B cell (primary cell): ENCODE data around the gene MED25. TPM values are rescaled to one million over a fixed set of nuclear protein-coding genes. Genes with fewer than 3 reads are reported as not detected.
A peak's percentile ranks its signal among the peaks of the same experiment; 100 is the strongest.

ENCODE experiments used
- ATAC-seq: fragments of 200-7000 bp; cut with Tn5 transposase; one replicate; pipeline ENCODE4 v1.10.0; 2021; ENCODE audit warnings: low read depth, mild to moderate bottlenecking, moderate number of reproducible peaks, moderate library complexity
- CTCF ChIA-PET: fragments of 350-600 bp; sonication (Branson Sonifier 250); formaldehyde crosslinking; loops from one replicate; lab custom pipeline; 2021; ENCODE audit warnings: antibody characterized with exemption, inconsistent platforms; lab: Charles Lee
- POLR2A ChIA-PET: fragments of 350-600 bp; sonication (Branson Sonifier 250); formaldehyde crosslinking; loops from one replicate; lab custom pipeline; 2021; ENCODE audit warnings: antibody characterized with exemption; lab: Charles Lee
- DNase-seq: peaks from one replicate; pipeline ENCODE4 v3.0.0; 2013
- H2AFZ ChIP-seq: 2 replicates; pipeline ENCODE4 v1.6.1; 2012; ENCODE audit warnings: mild to moderate bottlenecking, low read depth, low read length; ENCODE audit not compliant: insufficient read depth, poor library complexity, severe bottlenecking
- H3K27ac ChIP-seq, 2 donors: 1 replicate in 1 of 2; 2 replicates in 1 of 2; pipeline ENCODE4 v1.5.1; 2012 to 2013; ENCODE audit warnings: low read length in 2 of 2, mild to moderate bottlenecking in 2 of 2, moderate library complexity in 1 of 2
- H3K27me3 ChIP-seq, 4 experiments: fragments of 200-600 bp in 1 of 4; sonication (generic) in 1 of 4; replicated peaks in 1 of 4; 1 replicate in 2 of 4; 2 replicates in 2 of 4; pipeline versions ENCODE4 v1.6.1 to v1.7.0; 2013 to 2016; ENCODE audit warnings: low read length in 3 of 4, mild to moderate bottlenecking in 2 of 4, mixed read lengths in 1 of 4, moderate library complexity in 1 of 4; ENCODE audit not compliant: insufficient read depth in 4 of 4, control insufficient read depth in 3 of 4; ENCODE audit errors: control extremely low read depth in 1 of 4
- H3K36me3 ChIP-seq, 2 experiments: replicated peaks in 1 of 2; 1 replicate in 1 of 2; 2 replicates in 1 of 2; pipeline versions ENCODE4 v1.6.1 to v1.7.1; 2013; ENCODE audit warnings: low read length in 1 of 2; ENCODE audit not compliant: insufficient read depth in 2 of 2, control insufficient read depth in 1 of 2; ENCODE audit errors: control extremely low read depth in 1 of 2, extremely low read depth in 1 of 2
- H3K4me1 ChIP-seq, 2 donors: fragments of 200-600 bp in 1 of 2; sonication (generic) in 1 of 2; 1 replicate in 1 of 2; 2 replicates in 1 of 2; pipeline versions ENCODE4 v1.5.1 to v1.6.1; 2013 to 2017; ENCODE audit warnings: low read length in 2 of 2; ENCODE audit not compliant: control insufficient read depth in 2 of 2, insufficient read depth in 2 of 2
- H3K4me2 ChIP-seq: replicated peaks from 2 replicates; pipeline ENCODE3; 2012; ENCODE audit warnings: mild to moderate bottlenecking, low read depth, low read length; ENCODE audit not compliant: poor library complexity, severe bottlenecking
- H3K4me3 ChIP-seq, 5 experiments: fragments of 200-600 bp in 1 of 5; sonication (generic) in 1 of 5; 1 replicate in 3 of 5; 2 replicates in 2 of 5; pipeline versions ENCODE4 v1.5.1 to v1.7.0; 2011 to 2016; ENCODE audit warnings: low read length in 4 of 5, mild to moderate bottlenecking in 4 of 5, low read depth in 2 of 5, control low read depth in 1 of 5, moderate library complexity in 1 of 5; ENCODE audit not compliant: insufficient read depth in 1 of 5; ENCODE audit errors: control extremely low read depth in 1 of 5, extremely low read depth in 1 of 5
- H3K79me2 ChIP-seq: fragments of 200-600 bp; sonication (generic); one replicate; pipeline ENCODE4 v1.6.0; 2016; ENCODE audit warnings: low read length; ENCODE audit not compliant: control insufficient read depth, insufficient read depth
- H3K9ac ChIP-seq: fragments of 200-600 bp; sonication (generic); 2 replicates; pipeline ENCODE4 v1.6.1; 2017; ENCODE audit warnings: mild to moderate bottlenecking, low read length, moderate library complexity
- H3K9me3 ChIP-seq, 3 donors: one replicate each; pipeline versions ENCODE4 v1.6.1 to v1.7.1; 2013; ENCODE audit warnings: low read length in 2 of 3; ENCODE audit not compliant: control insufficient read depth in 2 of 3, insufficient read depth in 1 of 3; ENCODE audit errors: control extremely low read depth in 1 of 3
- H4K20me1 ChIP-seq: 2 replicates; pipeline ENCODE4 v1.6.0; 2012; ENCODE audit warnings: mild to moderate bottlenecking, low read length; ENCODE audit not compliant: insufficient read depth, control insufficient read depth, poor library complexity, severe bottlenecking
- H3K27ac Mint-ChIP-seq: one replicate; pipeline ENCODE4 v1.8.0; 2021; ENCODE audit warnings: mixed read lengths
- H3K27me3 Mint-ChIP-seq: one replicate; pipeline ENCODE4 v1.8.0; 2021; ENCODE audit warnings: mixed read lengths
- H3K4me1 Mint-ChIP-seq: one replicate; pipeline ENCODE4 v1.8.0; 2021; ENCODE audit warnings: mixed read lengths
- H3K4me3 Mint-ChIP-seq: one replicate; pipeline ENCODE4 v1.8.0; 2021; ENCODE audit warnings: mixed read lengths
- H3K9me3 Mint-ChIP-seq: one replicate; pipeline ENCODE4 v1.8.0; 2022; ENCODE audit warnings: mixed read lengths; ENCODE audit not compliant: insufficient read depth
- EZH2 ChIP-seq: IDR thresholded peaks from 2 replicates; pipeline ENCODE4 v1.6.1; 2012; ENCODE audit warnings: borderline replicate concordance, low read depth, mild to moderate bottlenecking, moderate library complexity, low read length; ENCODE audit not compliant: insufficient read depth, poor library complexity, severe bottlenecking
- WGBS: methylation state at CpG from one replicate; pipeline ENCODE4 v1.1.5; 2013; ENCODE audit warnings: missing lambda C conversion rate; ENCODE audit not compliant: insufficient coverage; 5-methylcytosine and 5-hydroxymethylcytosine counted together
- intact Hi-C: fragments of 100-400 bp; cut with micrococcal nuclease; formaldehyde crosslinking; loops from one replicate; pipeline ENCODE4 v1.10.0; 2022
- polyA plus RNA-seq: library from polyadenylated mRNA; depleted of rRNA; stranded (reverse); fragments of >200 nt; gene quantifications from 2 replicates; pipeline ENCODE4 v1.2.3, GENCODE V29; 2012
- total RNA-seq, 2 donors: library from RNA; stranded (reverse); fragments of 120-200 nt in 1 of 2; gene quantifications; 1 replicate in 1 of 2; 2 replicates in 1 of 2; pipeline versions ENCODE4 v1.2.3 to v1.2.4, GENCODE V29; 2013 to 2022
- TF ChIP-seq, protein P1 (sequence below): fragments of 200-600 bp; IDR thresholded peaks from one replicate; pipeline ENCODE4 v1.8.0; 2022; ENCODE audit warnings: antibody characterized with exemption, mild to moderate bottlenecking

Gene MED25
- total and polyA plus RNA-seq, 2 donors (not counting 1 experiment from before 2014, with no cell fraction given) = 93.0 to 126 TPM

DNA sequence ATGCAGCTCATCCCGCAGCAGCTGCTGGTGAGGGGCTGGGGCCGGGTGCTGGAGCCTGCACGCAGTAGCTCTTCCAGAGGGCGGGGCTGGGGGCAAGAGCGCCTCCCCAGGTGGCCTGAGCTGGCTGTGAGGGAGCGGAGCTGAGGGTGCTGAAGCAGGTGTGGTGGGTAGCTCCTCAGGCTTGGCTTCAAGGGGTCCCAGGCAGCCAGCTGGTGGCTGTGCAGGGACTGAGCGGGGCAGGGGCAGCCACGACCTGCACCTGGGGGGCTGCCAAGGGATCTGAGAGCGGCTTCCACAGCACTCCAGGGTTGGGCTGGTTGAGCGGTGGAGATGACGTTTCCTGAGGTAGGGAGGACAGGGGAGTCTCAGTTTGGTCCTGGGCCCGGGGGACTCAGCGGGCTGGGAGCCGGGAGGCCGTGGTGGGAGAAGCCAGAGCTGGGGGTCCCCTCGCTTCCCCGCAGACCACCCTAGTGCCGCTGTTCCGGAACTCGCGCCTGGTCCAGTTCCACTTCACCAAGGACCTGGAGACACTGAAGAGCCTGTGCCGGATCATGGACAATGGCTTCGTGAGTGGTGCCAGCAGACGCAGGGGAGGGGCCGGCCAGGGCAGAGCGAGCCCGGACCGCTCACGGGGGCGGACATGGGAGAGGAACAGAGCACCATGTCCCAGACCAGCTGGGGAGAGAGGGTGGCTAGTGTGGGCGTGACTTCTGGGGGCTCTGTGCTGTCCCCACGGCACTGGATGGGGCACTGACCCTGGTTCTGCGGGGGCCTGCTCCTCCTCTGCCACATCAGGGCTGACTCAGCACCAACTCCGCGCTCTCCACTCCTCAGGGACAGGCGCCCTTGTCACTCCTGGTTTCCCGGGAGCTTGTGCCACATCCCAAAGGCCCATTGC lies 40.2 kb downstream of the MED25 start:
- Histone ChIP-seq H3K4me2 (no peak overlapping the region), H3K4me1 (peaks cover 6 to 8% of the 10 kb centered on the region in 2 donors), H3K79me2 (peaks cover 17% of the 10 kb centered on the region), H3K36me3 (peaks cover 0 to 65% of the 10 kb centered on the region in 2 experiments), H3K27me3 (no peaks in the 10 kb centered on the region), H4K20me1 (peaks cover 89% of the 10 kb centered on the region), H3K9me3 (no peaks in the 10 kb centered on the region), H3K9ac (no peak overlapping the region), H2AFZ (no peak overlapping the region), H3K4me3 (no peak overlapping the region), H3K27ac (no peak overlapping the region)
- DNase-seq (peak; percentile 36), ATAC-seq (no peak)
- 97% methylated on average over 36 of the region's 37 CpGs for WGBS
- TF ChIP-seq EZH2 = no peak
- TF ChIP-seq, protein P1, sequence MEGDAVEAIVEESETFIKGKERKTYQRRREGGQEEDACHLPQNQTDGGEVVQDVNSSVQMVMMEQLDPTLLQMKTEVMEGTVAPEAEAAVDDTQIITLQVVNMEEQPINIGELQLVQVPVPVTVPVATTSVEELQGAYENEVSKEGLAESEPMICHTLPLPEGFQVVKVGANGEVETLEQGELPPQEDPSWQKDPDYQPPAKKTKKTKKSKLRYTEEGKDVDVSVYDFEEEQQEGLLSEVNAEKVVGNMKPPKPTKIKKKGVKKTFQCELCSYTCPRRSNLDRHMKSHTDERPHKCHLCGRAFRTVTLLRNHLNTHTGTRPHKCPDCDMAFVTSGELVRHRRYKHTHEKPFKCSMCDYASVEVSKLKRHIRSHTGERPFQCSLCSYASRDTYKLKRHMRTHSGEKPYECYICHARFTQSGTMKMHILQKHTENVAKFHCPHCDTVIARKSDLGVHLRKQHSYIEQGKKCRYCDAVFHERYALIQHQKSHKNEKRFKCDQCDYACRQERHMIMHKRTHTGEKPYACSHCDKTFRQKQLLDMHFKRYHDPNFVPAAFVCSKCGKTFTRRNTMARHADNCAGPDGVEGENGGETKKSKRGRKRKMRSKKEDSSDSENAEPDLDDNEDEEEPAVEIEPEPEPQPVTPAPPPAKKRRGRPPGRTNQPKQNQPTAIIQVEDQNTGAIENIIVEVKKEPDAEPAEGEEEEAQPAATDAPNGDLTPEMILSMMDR = no peak
- ChIA-PET POLR2A (interaction anchor here (0.6 to 1.3 kb wide), 6 partner anchors 8 to 53 kb away, joined by 5 to 8 read pairs (median 7); partner anchors contain the start of gene PTOV1), CTCF (no interaction called here)
- Mint-ChIP-seq H3K27ac (no peak overlapping the region), H3K9me3 (no peaks in the 10 kb centered on the region), H3K4me3 (no peak overlapping the region), H3K27me3 (no peaks in the 10 kb centered on the region), H3K4me1 (peaks cover 11% of the 10 kb centered on the region)
- intact Hi-C loops = no loop called here
